ENCODE data around the gene INSYN1. TPM values are rescaled to one million over a fixed set of nuclear protein-coding genes. Genes with fewer than 3 reads are reported as not detected.

INSYN1 gene
- total RNA-seq, 2 donors from 2014 or later, result 1.3 to 3.6 TPM

DNA sequence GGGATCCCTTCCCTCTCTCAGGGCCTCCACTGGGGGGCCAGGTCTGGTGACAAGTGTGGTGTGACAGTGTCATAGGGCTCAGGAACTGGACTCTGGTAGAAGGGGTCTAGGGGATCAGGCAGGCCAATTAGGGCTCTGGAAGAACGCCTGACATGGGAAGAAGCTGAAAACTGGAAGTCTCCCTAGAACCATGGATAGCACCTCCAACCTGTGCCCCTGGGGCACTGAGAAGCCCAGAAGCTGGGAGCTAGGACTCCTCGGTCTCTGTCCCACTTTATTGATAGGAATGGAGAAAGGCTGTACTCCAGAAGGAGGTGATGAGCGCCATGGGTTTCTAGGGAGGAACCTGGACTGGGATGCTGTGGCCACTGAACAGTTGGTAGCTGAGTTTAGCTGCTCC lies 30.7 kb downstream of the INSYN1 start:
- H3K4me1 ChIP-seq, result no peaks in the 10 kb centered on the region
- no peak overlapping the region for H3K27ac ChIP-seq
- DNase-seq (no peak), ATAC-seq (no peak)
- H3K9me3 ChIP-seq, result no peaks in the 10 kb centered on the region
- no peaks in the 10 kb centered on the region for H3K27me3 ChIP-seq
- no peak overlapping the region for H3K4me3 ChIP-seq
- 89 to 98% methylated on average over 3 of the region's 3 CpGs for WGBS, 2 donors
- H3K36me3 ChIP-seq (replicated peaks in 1 of 2; ENCODE audit: insufficient read depth in 1 of 2, low read depth in 2 of 2), result no peaks in the 10 kb centered on the region
- intact Hi-C loops (cut with DNase I), result no loop called here
- TF ChIP-seq POLR2A (IDR thresholded peaks at IDR 0.05), result no peak
- TF ChIP-seq, protein P1, sequence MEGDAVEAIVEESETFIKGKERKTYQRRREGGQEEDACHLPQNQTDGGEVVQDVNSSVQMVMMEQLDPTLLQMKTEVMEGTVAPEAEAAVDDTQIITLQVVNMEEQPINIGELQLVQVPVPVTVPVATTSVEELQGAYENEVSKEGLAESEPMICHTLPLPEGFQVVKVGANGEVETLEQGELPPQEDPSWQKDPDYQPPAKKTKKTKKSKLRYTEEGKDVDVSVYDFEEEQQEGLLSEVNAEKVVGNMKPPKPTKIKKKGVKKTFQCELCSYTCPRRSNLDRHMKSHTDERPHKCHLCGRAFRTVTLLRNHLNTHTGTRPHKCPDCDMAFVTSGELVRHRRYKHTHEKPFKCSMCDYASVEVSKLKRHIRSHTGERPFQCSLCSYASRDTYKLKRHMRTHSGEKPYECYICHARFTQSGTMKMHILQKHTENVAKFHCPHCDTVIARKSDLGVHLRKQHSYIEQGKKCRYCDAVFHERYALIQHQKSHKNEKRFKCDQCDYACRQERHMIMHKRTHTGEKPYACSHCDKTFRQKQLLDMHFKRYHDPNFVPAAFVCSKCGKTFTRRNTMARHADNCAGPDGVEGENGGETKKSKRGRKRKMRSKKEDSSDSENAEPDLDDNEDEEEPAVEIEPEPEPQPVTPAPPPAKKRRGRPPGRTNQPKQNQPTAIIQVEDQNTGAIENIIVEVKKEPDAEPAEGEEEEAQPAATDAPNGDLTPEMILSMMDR (IDR thresholded peaks at IDR 0.05), result no peak

DNA sequence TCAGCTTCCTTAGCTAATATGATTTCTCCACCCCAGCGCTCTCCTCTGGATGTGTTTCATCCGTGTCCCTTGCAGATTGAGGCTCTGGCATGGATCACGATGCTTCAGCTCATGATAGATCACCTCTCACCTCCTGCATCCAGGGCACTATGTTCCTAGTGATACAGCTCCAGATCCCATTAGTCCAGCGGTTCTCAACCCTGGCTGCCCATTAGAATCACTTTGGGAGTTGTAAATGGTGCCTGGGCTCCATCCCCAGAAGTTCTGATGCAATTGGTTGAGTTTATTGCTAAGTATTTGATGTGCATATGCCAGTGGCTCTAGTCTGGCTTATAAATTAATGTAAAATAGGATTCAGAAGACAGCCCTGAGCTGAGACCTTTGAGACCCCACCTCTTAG lies 34.5 kb downstream of the INSYN1 start:
- intact Hi-C loops (cut with DNase I), result no loop called here
- Histone ChIP-seq H3K27me3 (no peaks in the 10 kb centered on the region), H3K27ac (no peak overlapping the region), H3K9me3 (no peaks in the 10 kb centered on the region), H3K4me1 (peaks cover 4% of the 10 kb centered on the region), H3K4me3 (no peak overlapping the region), H3K36me3 (replicated peaks in 1 of 2; ENCODE audit: insufficient read depth in 1 of 2, low read depth in 2 of 2) (no peaks in the 10 kb centered on the region)
- ATAC-seq, result no peak
- no peak for TF ChIP-seq POLR2A (IDR thresholded peaks at IDR 0.05)
- TF ChIP-seq, protein P1 (IDR thresholded peaks at IDR 0.05), result no peak
- DNase-seq, result no peak
- WGBS, 2 donors, result 65 to 83% methylated on average over 4 of the region's 4 CpGs

DNA sequence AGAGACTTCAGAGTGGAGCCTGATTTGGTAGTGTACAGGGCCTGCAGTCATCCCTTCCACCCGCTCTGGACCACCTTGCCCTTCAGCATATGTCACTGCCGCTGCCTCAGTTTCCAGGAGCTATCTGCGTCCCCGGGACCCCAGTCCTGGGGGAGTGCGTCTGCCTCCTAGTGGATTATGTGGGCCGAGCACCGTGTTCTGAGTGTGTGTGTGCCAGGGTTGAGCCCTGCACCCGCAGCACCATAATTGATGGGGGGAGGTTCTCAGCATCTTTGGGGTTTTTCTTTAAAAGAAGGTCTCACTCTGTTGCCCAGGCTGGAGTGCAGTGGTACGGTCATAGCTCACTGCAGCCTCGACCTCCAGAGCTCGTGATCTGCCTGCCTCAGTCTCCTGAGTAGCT lies 35.3 kb downstream of the INSYN1 start:
- DNase-seq, result no peak
- WGBS, 2 donors, result 54 to 57% methylated on average over 10 to 11 of the region's 11 CpGs
- H3K4me1 ChIP-seq, result peaks cover 4% of the 10 kb centered on the region
- H3K27me3 ChIP-seq, result no peaks in the 10 kb centered on the region
- H3K4me3 ChIP-seq, result no peak overlapping the region
- no peaks in the 10 kb centered on the region for H3K36me3 ChIP-seq (replicated peaks in 1 of 2; ENCODE audit: insufficient read depth in 1 of 2, low read depth in 2 of 2)
- no peaks in the 10 kb centered on the region for H3K9me3 ChIP-seq
- no peak overlapping the region for H3K27ac ChIP-seq
- no peak for ATAC-seq
- intact Hi-C loops (cut with DNase I), result no loop called here
- TF ChIP-seq, protein P1 (IDR thresholded peaks at IDR 0.05), result no peak
- TF ChIP-seq POLR2A (IDR thresholded peaks at IDR 0.05), result no peak

DNA sequence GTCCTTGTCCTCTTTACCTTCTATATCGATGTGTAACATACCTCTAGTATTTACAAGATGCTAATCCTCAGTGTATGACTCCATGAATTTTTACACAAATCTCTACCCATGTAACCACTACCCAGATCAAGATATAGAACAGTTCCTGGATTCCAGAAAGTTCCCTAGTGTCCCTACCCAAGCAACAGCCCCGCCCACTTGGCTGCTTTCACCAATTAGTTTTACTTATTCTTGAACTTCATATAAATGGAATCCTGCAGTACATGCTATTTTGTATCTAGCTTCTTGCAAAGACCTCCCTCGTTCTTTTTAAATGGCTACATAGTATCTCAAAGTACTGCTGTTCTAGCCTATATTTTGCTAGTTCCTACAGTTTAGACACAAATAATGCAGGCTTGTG lies 35.9 kb downstream of the INSYN1 start:
- Histone ChIP-seq H3K4me1 (peaks cover 4% of the 10 kb centered on the region), H3K27ac (no peak overlapping the region), H3K4me3 (no peak overlapping the region), H3K27me3 (no peaks in the 10 kb centered on the region), H3K36me3 (replicated peaks in 1 of 2; ENCODE audit: insufficient read depth in 1 of 2, low read depth in 2 of 2) (no peaks in the 10 kb centered on the region), H3K9me3 (no peaks in the 10 kb centered on the region)
- ATAC-seq, result no peak
- no peak for DNase-seq
- WGBS, 2 donors, result 64 to 65% methylated on average over 3 of the region's 3 CpGs
- intact Hi-C loops (cut with DNase I), result no loop called here
- no peak for TF ChIP-seq POLR2A (IDR thresholded peaks at IDR 0.05)
- TF ChIP-seq, protein P1 (IDR thresholded peaks at IDR 0.05), result no peak

DNA sequence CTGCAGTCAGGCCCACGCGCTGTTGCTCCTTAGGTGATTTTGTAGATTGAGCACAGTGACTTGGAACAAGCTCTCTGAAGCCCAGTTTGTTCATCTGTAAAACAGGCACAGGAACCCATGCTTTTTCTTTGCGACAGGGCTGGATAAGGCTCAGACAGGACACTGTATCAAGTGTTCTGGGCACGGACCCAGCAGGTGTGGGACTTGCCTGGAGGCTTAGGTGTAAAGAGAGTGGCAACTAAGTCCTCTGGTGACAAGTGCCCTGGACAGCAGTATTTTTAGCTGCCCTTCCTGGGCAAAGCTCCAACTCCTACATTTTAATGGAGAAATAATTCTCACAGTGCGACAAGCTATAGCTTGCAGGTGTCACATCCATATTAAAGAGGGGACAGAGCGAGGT lies 36.7 kb downstream of the INSYN1 start:
- no peaks in the 10 kb centered on the region for H3K36me3 ChIP-seq (replicated peaks in 1 of 2; ENCODE audit: insufficient read depth in 1 of 2, low read depth in 2 of 2)
- H3K27me3 ChIP-seq, result no peaks in the 10 kb centered on the region
- H3K4me1 ChIP-seq, result peaks cover 4% of the 10 kb centered on the region
- no peak overlapping the region for H3K4me3 ChIP-seq
- TF ChIP-seq POLR2A (IDR thresholded peaks at IDR 0.05), result no peak
- TF ChIP-seq, protein P1 (IDR thresholded peaks at IDR 0.05), result no peak
- 46 to 52% methylated on average over 6 of the region's 6 CpGs for WGBS, 2 donors
- H3K27ac ChIP-seq, result no peak overlapping the region
- DNase-seq (peak in 3 of 4 donors; percentile 41 to 66 (median 49)), ATAC-seq (no peak)
- no peaks in the 10 kb centered on the region for H3K9me3 ChIP-seq
- intact Hi-C loops (cut with DNase I), result no loop called here
